A549 treated with GW870086 at 1 μM for 4 hours (cell line): ENCODE data around the gene APOC1. TPM values are rescaled to one million over a fixed set of nuclear protein-coding genes. Genes with fewer than 3 reads are reported as not detected.

Experiments used
- total RNA-seq: library from RNA; stranded (reverse); fragments of 200-300 nt; extraction: Qiagen RNA extraction; gene quantifications from 5 replicates; pipeline ENCODE4 v1.2.3, GENCODE V29; 2022; ENCODE audit warnings: low read depth

APOC1 gene
- total RNA-seq, result 111 to 136 TPM (median 124 TPM) in 5 replicates

GRCh38 chr19:44914433-44915206, at the start of gene APOC1:
Gene APOC1, plus strand, starts transcription at chr19:44914608. Its CDS starts 284 bp downstream, at chr19:44914892.

GRCh38 chr19:44891016-44891882, 23.2 kb upstream of the APOC1 start, which contains the start of gene TOMM40:
Gene TOMM40, plus strand, starts transcription at chr19:44891254. Its CDS starts 162 bp downstream, at chr19:44891416.

GRCh38 chr19:44905437-44906160, 8.8 kb upstream of the APOC1 start, which contains the start of gene APOE:
Gene APOE, plus strand, starts transcription at chr19:44905796. Its CDS starts 829 bp downstream, at chr19:44906625.

GRCh38 chr19:44942067-44942571, 27.7 kb downstream of the APOC1 start, which contains the start of gene APOC4:
Gene APOC4, plus strand, starts transcription at chr19:44942237. Its CDS starts 41 bp downstream, at chr19:44942278.

GRCh38 chr19:44954649-44955504, 40.5 kb downstream of the APOC1 start, which contains the start of gene CLPTM1:
Gene CLPTM1, plus strand, starts transcription at chr19:44955380. Its CDS starts 16 bp downstream, at chr19:44955396.

Other genes starting within 250 kb of the APOC1 start
- gene CEACAM19, start 243.1 kb upstream of the APOC1 start, total RNA-seq, result 7.3 to 10.3 TPM (median 9.3 TPM) in 5 replicates
- 0.10 to 0.12 TPM (median 0.11 TPM) in 3 of 5 replicates, not detected in the others for gene CEACAM16, start 215.5 kb upstream of the APOC1 start, total RNA-seq
- 38.4 to 70.3 TPM (median 61.0 TPM) in 5 replicates for gene BCL3, start 165.9 kb upstream of the APOC1 start, total RNA-seq
- not detected in 5 replicates for gene CBLC, start 136.7 kb upstream of the APOC1 start, total RNA-seq
- gene BCAM, start 105.5 kb upstream of the APOC1 start, total RNA-seq, result 64.5 to 83.6 TPM (median 79.2 TPM) in 5 replicates
- 66.5 to 83.2 TPM (median 79.6 TPM) in 5 replicates for gene NECTIN2, start 68.3 kb upstream of the APOC1 start, total RNA-seq
- gene TOMM40, start 23.4 kb upstream of the APOC1 start, total RNA-seq, result 187 to 262 TPM (median 238 TPM) in 5 replicates
- gene APOE, start 8.8 kb upstream of the APOC1 start, total RNA-seq, result 13.6 to 18.6 TPM (median 13.8 TPM) in 5 replicates
- not detected in 5 replicates for gene APOC4, start 27.6 kb downstream of the APOC1 start, total RNA-seq
- 0.24 TPM in 1 of 5 replicates, not detected in the others for gene APOC2, start 31.4 kb downstream of the APOC1 start, total RNA-seq
- gene CLPTM1, start 40.8 kb downstream of the APOC1 start, total RNA-seq, result 130 to 177 TPM (median 172 TPM) in 5 replicates
- 20.7 to 43.3 TPM (median 37.9 TPM) in 5 replicates for gene RELB, start 86.9 kb downstream of the APOC1 start, total RNA-seq
- 55.4 to 67.9 TPM (median 63.9 TPM) in 5 replicates for gene CLASRP, start 124.4 kb downstream of the APOC1 start, total RNA-seq
- gene ZNF296, start 161.9 kb downstream of the APOC1 start, total RNA-seq, result 8.9 to 14.9 TPM (median 12.3 TPM) in 5 replicates
- 90.6 to 105 TPM (median 94.4 TPM) in 5 replicates for gene GEMIN7, start 164.7 kb downstream of the APOC1 start, total RNA-seq
- 23.0 to 34.7 TPM (median 34.0 TPM) in 5 replicates for gene PPP1R37, start 178.6 kb downstream of the APOC1 start, total RNA-seq
- 0.17 to 0.34 TPM (median 0.28 TPM) in 5 replicates for gene NKPD1, start 246.4 kb downstream of the APOC1 start, total RNA-seq